Activated CD4-positive, alpha-beta T cell treated with anti-CD3 and anti-CD28 coated beads, Interleukin-2, amount 10 ng/mL, durations not matched to agents 7 days and 5 days (primary cell): ENCODE data around the gene SCAPER. TPM values are rescaled to one million over a fixed set of nuclear protein-coding genes. Genes with fewer than 3 reads are reported as not detected.
"Not testable (repeated sequence)": the region's sequence is repeated elsewhere in the genome, so short reads cannot be mapped to it uniquely, and the experiment has no call there.

Experiments
- CTCF ChIA-PET: fragments of 350-600 bp; sonication (Branson Sonifier 250); formaldehyde crosslinking; loops from one replicate; lab custom pipeline; 2021; ENCODE audit warnings: antibody characterized with exemption; lab: Charles Lee
- POLR2A ChIA-PET: fragments of 350-600 bp; sonication (Branson Sonifier 250); formaldehyde crosslinking; loops from one replicate; lab custom pipeline; 2021; ENCODE audit warnings: antibody characterized with exemption; lab: Charles Lee
- DNase-seq: peaks from one replicate; pipeline ENCODE4 v3.0.0-alpha.2; 2020
- H3K27ac Mint-ChIP-seq: one replicate; pipeline ENCODE4 v1.8.0; 2021; ENCODE audit warnings: mild to moderate bottlenecking, moderate library complexity, mixed read lengths
- H3K27me3 Mint-ChIP-seq: one replicate; pipeline ENCODE4 v1.8.0; 2021; ENCODE audit warnings: mixed read lengths
- H3K36me3 Mint-ChIP-seq: one replicate; pipeline ENCODE4 v1.8.0; 2021; ENCODE audit warnings: low read depth, mixed read lengths
- H3K4me1 Mint-ChIP-seq: one replicate; pipeline ENCODE4 v1.8.0; 2021; ENCODE audit warnings: mixed read lengths
- H3K4me3 Mint-ChIP-seq: one replicate; pipeline ENCODE4 v1.8.0; 2021; ENCODE audit warnings: mild to moderate bottlenecking, moderate library complexity, mixed read lengths
- H3K9me3 Mint-ChIP-seq: one replicate; pipeline ENCODE4 v1.8.0; 2021; ENCODE audit warnings: mixed read lengths
- total RNA-seq, 2 experiments: library from RNA; stranded (reverse); gene quantifications; one replicate each; pipeline ENCODE4 v1.2.3, GENCODE V29; 2021

Gene SCAPER
- total RNA-seq, 2 experiments from 2014 or later = 28.1 to 28.6 TPM

DNA sequence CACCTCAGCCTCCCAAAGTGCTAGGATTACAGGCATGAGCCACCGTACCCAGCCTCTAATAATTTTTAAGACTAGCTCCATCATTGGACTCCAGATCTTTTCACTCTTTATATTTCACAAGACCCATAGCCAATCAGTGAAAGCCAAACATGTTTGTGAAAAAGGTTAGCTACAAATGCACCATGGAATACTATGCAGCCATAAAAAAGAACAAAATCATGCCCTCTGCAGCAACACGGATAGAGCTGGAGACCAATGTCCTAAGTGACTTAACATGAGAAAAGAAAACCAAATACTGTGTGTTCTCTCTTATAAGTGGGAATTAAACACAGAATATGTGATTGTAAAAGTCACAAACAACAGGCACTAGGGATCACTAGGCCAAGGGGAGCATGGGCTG lies 3.2 kb downstream of the SCAPER start:
- Mint-ChIP-seq H3K4me3 (no peak overlapping the region), H3K36me3 (peaks cover 8% of the 10 kb centered on the region), H3K27ac (no peak overlapping the region), H3K9me3 (peaks cover 4% of the 10 kb centered on the region), H3K27me3 (no peaks in the 10 kb centered on the region), H3K4me1 (peaks cover 38% of the 10 kb centered on the region)
- POLR2A ChIA-PET = no interaction called here
- no peak for DNase-seq
- CTCF ChIA-PET = interaction anchor here (0.9 kb wide), 1 partner anchor 59 kb away, joined by 3 read pairs; no protein-coding TSS in a partner anchor

DNA sequence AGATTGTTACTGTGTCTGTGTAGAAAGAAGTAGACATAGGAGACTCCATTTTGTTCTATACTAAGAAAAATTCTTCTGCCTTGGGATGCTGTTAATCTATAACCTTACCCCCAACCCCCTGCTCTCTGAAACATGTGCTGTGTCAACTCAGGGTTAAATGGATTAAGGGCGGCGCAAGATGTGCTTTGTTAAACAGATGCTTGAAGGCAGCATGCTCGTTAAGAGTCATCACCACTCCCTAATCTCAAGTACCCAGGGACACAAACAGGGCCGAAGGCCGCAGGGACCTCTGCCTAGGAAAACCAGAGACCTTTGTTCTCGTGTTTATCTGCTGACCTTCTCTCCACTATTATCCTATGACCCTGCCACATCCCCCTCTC lies 5.2 kb downstream of the SCAPER start:
- POLR2A ChIA-PET, DNase-seq, H3K27ac Mint-ChIP-seq, CTCF ChIA-PET, H3K4me3 Mint-ChIP-seq, H3K9me3 Mint-ChIP-seq, H3K27me3 Mint-ChIP-seq: not testable (repeated sequence)
- Mint-ChIP-seq H3K36me3 (peaks cover 17% of the 10 kb centered on the region), H3K4me1 (peaks cover 29% of the 10 kb centered on the region)

DNA sequence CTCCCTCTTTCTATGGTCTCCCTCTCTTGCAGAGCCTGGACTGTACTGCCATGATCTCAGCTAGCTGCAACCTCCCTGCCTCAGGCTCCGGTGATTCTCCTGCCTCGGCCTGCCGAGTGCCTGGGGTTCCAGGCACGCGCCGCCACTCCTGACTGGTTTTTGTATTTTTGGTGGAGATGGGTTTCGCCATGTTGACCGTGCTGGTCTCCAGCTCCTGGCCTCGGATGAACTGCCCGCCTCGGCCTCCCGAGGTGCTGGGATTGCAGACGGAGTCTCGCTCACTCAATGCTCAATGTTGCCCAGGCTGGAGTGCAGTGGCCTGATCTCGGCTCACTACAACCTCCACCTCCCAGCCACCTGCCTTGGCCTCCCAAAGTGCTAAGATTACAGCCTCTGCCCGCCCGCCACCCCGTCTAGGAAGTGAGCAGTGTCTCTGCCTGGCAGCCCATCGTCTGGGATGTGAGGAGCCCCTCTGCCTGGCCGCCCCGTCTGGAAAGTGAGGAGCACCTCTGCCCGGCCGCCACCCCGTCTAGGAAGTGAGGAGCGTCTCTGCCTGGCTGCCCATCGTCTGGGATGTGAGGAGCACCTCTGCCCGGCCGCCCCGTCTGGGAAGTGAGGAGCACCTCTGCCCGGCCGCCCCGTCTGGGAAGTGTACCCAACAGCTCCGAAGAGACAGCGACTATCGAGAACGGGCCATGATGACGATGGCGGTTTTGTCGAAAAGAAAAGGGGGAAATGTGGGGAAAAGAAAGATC lies 5.8 kb downstream of the SCAPER start:
- H3K9me3 Mint-ChIP-seq, H3K27ac Mint-ChIP-seq, POLR2A ChIA-PET, DNase-seq, H3K4me3 Mint-ChIP-seq, CTCF ChIA-PET, H3K27me3 Mint-ChIP-seq: not testable (repeated sequence)
- Mint-ChIP-seq H3K4me1 (peaks cover 32% of the 10 kb centered on the region), H3K36me3 (peaks cover 22% of the 10 kb centered on the region)

DNA sequence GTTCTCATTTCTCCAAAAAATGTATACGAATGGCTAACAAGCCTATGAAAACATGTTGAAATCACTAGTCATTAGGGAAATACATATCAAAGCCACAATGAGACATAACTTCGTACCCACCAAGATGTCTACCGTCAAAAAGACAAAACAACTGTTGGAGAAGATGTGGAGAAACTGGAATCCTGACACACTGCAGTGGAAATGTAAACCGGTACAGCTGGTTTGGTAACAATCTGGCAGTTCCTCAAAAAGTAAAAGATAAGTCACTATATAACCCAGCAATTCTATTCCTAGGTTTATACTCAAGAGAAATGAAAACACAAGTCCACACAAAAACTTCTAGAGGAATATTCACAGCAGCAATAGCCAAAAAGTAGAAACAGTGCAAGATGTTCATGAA lies 7.0 kb downstream of the SCAPER start:
- ChIA-PET CTCF (no interaction called here), POLR2A (no interaction called here)
- Mint-ChIP-seq H3K36me3 (peaks cover 33% of the 10 kb centered on the region), H3K9me3 (peaks cover 15% of the 10 kb centered on the region), H3K27ac (no peak overlapping the region), H3K27me3 (no peaks in the 10 kb centered on the region), H3K4me3 (no peak overlapping the region), H3K4me1 (peaks cover 24% of the 10 kb centered on the region)
- DNase-seq = no peak

GRCh38 chr15:76894174-76894573 lies 11.0 kb downstream of the SCAPER start:
- Mint-ChIP-seq H3K27me3 (no peaks in the 10 kb centered on the region), H3K4me3 (no peak overlapping the region), H3K9me3 (peaks cover 28% of the 10 kb centered on the region), H3K36me3 (peaks cover 62% of the 10 kb centered on the region), H3K27ac (no peak overlapping the region), H3K4me1 (peaks cover 12% of the 10 kb centered on the region)
- POLR2A ChIA-PET = no interaction called here
- CTCF ChIA-PET = no interaction called here
- no peak for DNase-seq

DNA sequence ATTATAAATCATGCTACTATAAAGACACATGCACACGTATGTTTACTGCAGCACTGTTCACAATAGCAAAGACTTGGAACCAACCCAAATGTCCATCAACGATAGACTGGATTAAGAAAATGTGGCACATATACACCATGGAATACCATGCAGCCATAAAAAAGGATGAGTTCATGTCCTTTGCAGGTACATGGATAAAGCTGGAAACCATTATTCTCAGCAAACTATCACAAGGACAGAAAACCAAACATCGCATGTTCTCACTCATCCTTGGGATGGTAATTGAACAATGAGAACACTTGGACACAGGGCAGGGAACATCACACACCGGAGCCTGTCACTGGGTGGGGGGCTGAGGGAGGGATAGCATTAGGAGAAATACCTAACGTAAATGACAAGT lies 12.3 kb downstream of the SCAPER start:
- CTCF ChIA-PET, H3K27ac Mint-ChIP-seq, H3K4me3 Mint-ChIP-seq, H3K27me3 Mint-ChIP-seq, POLR2A ChIA-PET, DNase-seq: not testable (repeated sequence)
- peaks cover 31% of the 10 kb centered on the region for H3K9me3 Mint-ChIP-seq
- peaks cover 18% of the 10 kb centered on the region for H3K4me1 Mint-ChIP-seq
- peaks cover 61% of the 10 kb centered on the region for H3K36me3 Mint-ChIP-seq

GRCh38 chr15:76887280-76888141 lies 17.6 kb downstream of the SCAPER start:
- Mint-ChIP-seq H3K36me3 (peaks cover 41% of the 10 kb centered on the region), H3K9me3 (peaks cover 20% of the 10 kb centered on the region), H3K27ac (peak overlapping the region; percentile 7)
- H3K4me1 Mint-ChIP-seq, H3K4me3 Mint-ChIP-seq, POLR2A ChIA-PET, H3K27me3 Mint-ChIP-seq, DNase-seq: not testable (repeated sequence)
- CTCF ChIA-PET = interaction anchor here (0.9 kb wide), 1 partner anchor 610 kb away, joined by 4 read pairs; no protein-coding TSS in a partner anchor

GRCh38 chr15:76885212-76885611 lies 19.9 kb downstream of the SCAPER start:
- Mint-ChIP-seq H3K4me3 (no peak overlapping the region), H3K27me3 (no peaks in the 10 kb centered on the region), H3K9me3 (peaks cover 11% of the 10 kb centered on the region), H3K27ac (no peak overlapping the region), H3K36me3 (peaks cover 26% of the 10 kb centered on the region), H3K4me1 (peaks cover 7% of the 10 kb centered on the region)
- POLR2A ChIA-PET = no interaction called here
- no peak for DNase-seq
- CTCF ChIA-PET = no interaction called here

DNA sequence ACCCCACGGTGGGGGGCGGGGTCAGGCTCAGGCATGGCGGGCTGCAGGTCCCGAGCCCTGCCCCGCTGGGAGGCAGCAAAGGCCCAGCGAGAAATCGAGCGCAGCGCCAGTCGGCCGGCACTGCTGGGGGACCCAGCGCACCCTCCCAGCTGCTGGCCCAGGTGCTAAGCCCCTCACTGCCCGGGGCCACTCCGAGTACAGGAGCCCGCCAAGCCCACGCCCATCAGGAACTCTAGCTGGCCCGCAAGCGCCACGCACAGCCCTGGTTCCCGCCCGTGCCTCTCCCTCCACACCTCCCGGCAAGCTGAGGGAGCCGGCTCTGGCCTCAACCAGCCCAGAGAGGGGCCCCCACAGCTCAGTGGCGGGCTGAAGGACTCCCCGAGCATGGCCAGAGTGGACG lies 29.2 kb downstream of the SCAPER start:
- ChIA-PET POLR2A (no interaction called here), CTCF (no interaction called here)
- Mint-ChIP-seq H3K9me3 (no peaks in the 10 kb centered on the region), H3K27me3 (no peaks in the 10 kb centered on the region), H3K4me3 (no peak overlapping the region), H3K36me3 (peaks cover 15% of the 10 kb centered on the region), H3K4me1 (peaks cover 3% of the 10 kb centered on the region), H3K27ac (no peak overlapping the region)
- DNase-seq = no peak

DNA sequence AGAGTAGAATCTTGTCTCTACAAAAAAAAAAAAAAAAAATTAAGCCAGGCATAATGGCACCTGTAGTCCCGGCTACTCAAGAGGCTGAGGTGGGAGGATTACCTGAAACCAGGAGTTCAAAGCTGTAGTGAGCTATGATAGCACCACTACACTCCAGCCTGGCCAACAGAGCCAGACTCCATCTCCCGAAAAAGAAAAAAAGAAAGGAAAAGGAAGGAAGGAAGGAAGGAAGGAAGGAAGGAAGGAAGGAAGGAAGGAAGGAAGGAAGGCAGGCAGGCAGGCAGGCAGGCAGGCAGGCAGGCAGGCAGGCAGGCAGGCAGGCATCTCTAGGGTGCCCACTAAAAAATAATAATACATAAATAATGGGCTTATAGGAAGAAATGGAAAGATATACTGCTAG lies 32.1 kb downstream of the SCAPER start:
- DNase-seq, H3K4me1 Mint-ChIP-seq, H3K27me3 Mint-ChIP-seq, H3K27ac Mint-ChIP-seq, H3K9me3 Mint-ChIP-seq, POLR2A ChIA-PET, H3K4me3 Mint-ChIP-seq: not testable (repeated sequence)
- H3K36me3 Mint-ChIP-seq = peaks cover 13% of the 10 kb centered on the region
- CTCF ChIA-PET = interaction anchor here (1.3 kb wide), 1 partner anchor 13 kb away, joined by 3 read pairs; no protein-coding TSS in a partner anchor

GRCh38 chr15:76871930-76872329 lies 33.2 kb downstream of the SCAPER start:
- Mint-ChIP-seq H3K9me3 (no peaks in the 10 kb centered on the region), H3K27ac (no peak overlapping the region), H3K36me3 (peaks cover 11% of the 10 kb centered on the region), H3K4me1 (no peaks in the 10 kb centered on the region), H3K27me3 (no peaks in the 10 kb centered on the region), H3K4me3 (no peak overlapping the region)
- CTCF ChIA-PET = no interaction called here
- POLR2A ChIA-PET = no interaction called here
- DNase-seq = no peak

DNA sequence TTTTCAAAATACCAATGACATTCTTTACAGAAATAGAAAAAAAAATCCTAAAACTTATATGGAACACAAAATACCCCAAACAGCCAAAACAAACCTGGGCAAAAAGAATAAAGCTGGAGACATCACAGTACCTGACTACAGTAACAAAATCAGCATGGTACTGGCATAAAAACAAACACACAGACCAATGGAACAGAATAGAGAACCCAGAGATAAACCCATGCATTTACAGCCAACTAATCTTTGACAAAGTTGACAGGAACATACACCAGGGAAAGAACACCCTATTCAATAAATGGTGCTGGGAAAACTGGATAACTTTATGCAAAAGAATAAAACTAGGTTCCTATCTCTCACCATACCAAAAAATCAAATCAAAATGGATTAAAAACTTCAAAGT lies 36.4 kb downstream of the SCAPER start:
- POLR2A ChIA-PET = no interaction called here
- Mint-ChIP-seq H3K4me3 (no peak overlapping the region), H3K27me3 (no peaks in the 10 kb centered on the region), H3K27ac (no peak overlapping the region), H3K9me3 (no peaks in the 10 kb centered on the region), H3K36me3 (peaks cover 4% of the 10 kb centered on the region), H3K4me1 (peaks cover 13% of the 10 kb centered on the region)
- no peak for DNase-seq
- CTCF ChIA-PET = no interaction called here

DNA sequence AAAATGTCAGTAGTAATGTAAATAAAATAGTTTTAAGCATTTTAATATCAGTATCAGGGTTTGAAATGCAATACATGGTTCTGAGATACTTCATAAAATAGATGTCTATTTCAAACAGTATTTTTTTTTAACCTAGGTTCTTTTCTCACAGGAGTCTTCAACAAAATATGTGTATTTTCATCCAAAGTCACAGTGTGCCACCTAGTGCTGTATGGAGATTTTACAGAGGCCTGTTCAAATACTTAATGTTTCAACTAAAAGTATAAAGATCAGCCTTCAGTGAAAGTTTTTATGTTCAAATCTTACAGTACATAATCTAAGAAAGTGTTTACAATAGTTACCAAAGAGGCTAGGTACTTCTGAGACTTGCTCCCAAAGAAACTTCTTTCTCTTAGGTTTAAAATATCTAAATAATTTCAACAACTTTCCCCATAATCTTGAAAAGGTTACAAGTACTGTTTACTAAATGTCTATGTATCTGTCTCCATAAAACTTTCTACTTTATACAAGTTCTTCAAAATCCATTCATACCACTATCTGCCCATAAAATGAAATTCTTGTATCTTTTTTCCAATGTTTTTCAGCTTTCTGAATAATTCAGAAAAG lies 38.3 kb downstream of the SCAPER start:
- POLR2A ChIA-PET = interaction anchor here (0.6 kb wide), 1 partner anchor 878 kb away, joined by 4 read pairs; no protein-coding TSS in a partner anchor
- H3K9me3 Mint-ChIP-seq = no peaks in the 10 kb centered on the region
- peak; percentile 23 for DNase-seq
- no peak overlapping the region for H3K27ac Mint-ChIP-seq
- peaks cover 20% of the 10 kb centered on the region for H3K4me1 Mint-ChIP-seq
- CTCF ChIA-PET = no interaction called here
- no peak overlapping the region for H3K4me3 Mint-ChIP-seq
- peaks cover 5% of the 10 kb centered on the region for H3K36me3 Mint-ChIP-seq
- no peaks in the 10 kb centered on the region for H3K27me3 Mint-ChIP-seq
